Mucosa of rectum (tissue), 2 donors: ENCODE results near the gene WDFY1.

Source experiments
- H3K27ac ChIP-seq, 2 donors: one replicate each; pipeline ENCODE4 v1.7.0; 2013; ENCODE audit warnings: inconsistent platforms in 2 of 2, low read depth in 2 of 2, low read length in 2 of 2
- H3K27me3 ChIP-seq, 2 donors: one replicate each; pipeline ENCODE4 v1.7.0; 2013; ENCODE audit warnings: low read length in 2 of 2; ENCODE audit not compliant: control insufficient read depth in 2 of 2, insufficient read depth in 2 of 2
- H3K36me3 ChIP-seq, 2 donors: one replicate each; pipeline ENCODE4 v1.7.0; 2013; ENCODE audit warnings: low read length in 2 of 2; ENCODE audit not compliant: control insufficient read depth in 2 of 2, insufficient read depth in 2 of 2
- H3K4me1 ChIP-seq, 2 donors: one replicate each; pipeline ENCODE4 v1.7.0; 2013; ENCODE audit warnings: low read length in 2 of 2, mild to moderate bottlenecking in 1 of 2; ENCODE audit not compliant: control insufficient read depth in 2 of 2, insufficient read depth in 2 of 2
- H3K4me3 ChIP-seq, 2 donors: one replicate each; pipeline ENCODE4 v1.7.0; 2013; ENCODE audit warnings: low read length in 2 of 2
- H3K9ac ChIP-seq, 2 donors: one replicate each; pipeline ENCODE4 v1.7.0; 2013; ENCODE audit warnings: low read length in 2 of 2, low read depth in 1 of 2, mild to moderate bottlenecking in 1 of 2
- H3K9me3 ChIP-seq, 2 donors: one replicate each; pipeline ENCODE4 v1.7.0; 2013; ENCODE audit warnings: low read length in 2 of 2; ENCODE audit not compliant: control insufficient read depth in 2 of 2
- donor health status: healthy.
- donor health status: Normal muscosa, but diverticular disease.

Gene WDFY1

DNA sequence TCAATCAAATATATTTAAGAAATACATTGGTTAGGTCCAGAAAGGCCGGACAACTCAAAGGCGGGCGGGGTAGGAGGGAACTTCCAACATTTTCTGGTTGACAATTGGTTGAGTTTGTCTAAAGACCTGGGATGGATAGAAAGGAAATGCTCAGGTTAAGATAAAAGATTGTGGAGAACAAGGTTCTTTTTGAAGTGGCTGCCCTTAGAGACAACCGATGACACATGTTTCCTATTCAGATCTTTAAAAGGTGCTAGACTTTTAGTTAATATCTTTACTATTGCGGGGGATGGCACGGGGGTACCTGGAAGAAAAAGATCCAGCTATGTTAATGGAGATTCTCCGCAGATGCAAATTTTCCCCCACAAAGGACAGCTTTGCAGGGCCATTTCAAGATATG lies 97.7 kb downstream of the WDFY1 start:
- no peaks in the 10 kb centered on the region for H3K4me1 ChIP-seq
- no peak overlapping the region for H3K4me3 ChIP-seq
- H3K9ac ChIP-seq: no peak overlapping the region
- H3K27ac ChIP-seq: no peak overlapping the region
- peaks cover 0 to 1% of the 10 kb centered on the region in 2 donors for H3K9me3 ChIP-seq
- no peaks in the 10 kb centered on the region for H3K36me3 ChIP-seq
- H3K27me3 ChIP-seq: no peaks in the 10 kb centered on the region

DNA sequence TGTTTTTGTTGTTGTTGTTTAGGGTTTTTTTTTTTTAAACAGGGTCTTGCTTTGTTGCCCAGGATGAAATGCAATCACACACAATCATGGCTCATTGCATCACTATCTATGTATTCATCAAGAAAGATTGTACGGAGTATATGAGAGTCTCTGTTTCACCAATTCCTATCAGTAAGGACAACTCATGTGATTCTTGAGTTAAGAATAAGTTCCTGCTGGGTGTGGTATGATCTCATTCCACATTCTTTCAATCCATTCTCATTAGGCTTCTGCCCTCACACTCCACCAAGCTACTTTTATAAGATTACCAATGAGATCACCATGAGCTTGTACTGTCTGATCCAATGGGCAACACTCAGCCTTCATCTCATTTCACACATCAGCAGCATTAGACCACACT lies 98.6 kb downstream of the WDFY1 start:
- H3K9me3 ChIP-seq: peaks cover 0 to 1% of the 10 kb centered on the region in 2 donors
- H3K4me3 ChIP-seq: no peak overlapping the region
- H3K4me1 ChIP-seq: no peaks in the 10 kb centered on the region
- H3K9ac ChIP-seq: no peak overlapping the region
- H3K36me3 ChIP-seq: no peaks in the 10 kb centered on the region
- no peak overlapping the region for H3K27ac ChIP-seq
- H3K27me3 ChIP-seq: no peaks in the 10 kb centered on the region

GRCh38 chr2:223841436-223842190 lies 103.5 kb downstream of the WDFY1 start:
- no peaks in the 10 kb centered on the region for H3K27me3 ChIP-seq
- H3K9me3 ChIP-seq: no peaks in the 10 kb centered on the region
- no peaks in the 10 kb centered on the region for H3K36me3 ChIP-seq
- H3K27ac ChIP-seq: peak overlapping the region in 1 of 2 donors; percentile 60
- peaks cover 3 to 8% of the 10 kb centered on the region in 2 donors for H3K4me1 ChIP-seq
- H3K9ac ChIP-seq: no peak overlapping the region
- no peak overlapping the region for H3K4me3 ChIP-seq

DNA sequence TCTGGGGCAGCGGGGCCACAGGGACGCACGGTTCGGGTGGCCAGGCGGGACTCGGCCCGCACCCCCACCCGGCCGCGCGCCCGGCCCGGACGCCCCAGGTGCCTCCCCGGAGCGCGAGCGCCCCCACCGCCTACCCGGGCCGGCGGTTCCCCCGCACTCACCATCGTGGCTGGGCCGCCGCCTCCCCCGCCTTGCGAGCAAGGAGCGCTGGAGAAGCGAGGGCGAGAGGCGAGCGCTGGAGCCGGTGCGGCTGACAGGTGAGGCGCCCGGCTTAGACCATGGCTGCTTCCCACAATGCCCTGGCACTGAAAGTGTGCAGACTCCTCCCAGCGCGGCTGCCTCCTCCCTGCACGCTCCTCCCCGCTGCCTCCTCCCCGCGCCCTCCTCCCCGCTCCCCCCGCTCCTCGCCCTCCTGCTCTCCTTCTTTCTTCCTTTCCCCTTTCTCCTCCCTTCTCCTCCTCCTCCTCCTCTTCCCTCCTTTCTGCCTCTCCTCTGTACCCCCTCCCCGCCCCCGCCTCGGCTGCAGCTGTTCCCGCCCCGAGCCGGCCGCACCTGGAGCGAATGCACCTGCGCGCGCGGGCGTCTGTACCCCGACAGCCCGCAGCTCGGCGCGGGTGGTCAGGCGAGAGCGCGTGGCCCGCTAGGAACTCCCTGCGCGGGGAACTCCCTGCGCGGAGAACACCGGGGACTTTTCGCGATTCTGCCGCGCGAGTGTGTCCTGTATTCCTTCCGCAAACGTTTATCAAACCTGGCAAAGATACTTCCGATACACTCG lies 107.7 kb downstream of the WDFY1 start, which contains the start of gene AP1S3:
Gene AP1S3, minus strand, starts transcription at position 296 of the 775 bp plus-strand sequence. Its CDS starts 132 bp downstream, at position 164.
- Histone ChIP-seq H3K27me3 (no peaks in the 10 kb centered on the region), H3K9ac (peak within 1 kb of the TSS; percentile 61 to 65)

GRCh38 chr2:223835701-223836532 lies 109.2 kb downstream of the WDFY1 start:
- Histone ChIP-seq H3K36me3 (no peaks in the 10 kb centered on the region), H3K27ac (no peak overlapping the region), H3K9me3 (no peaks in the 10 kb centered on the region), H3K9ac (peak overlapping the region in 1 of 2 donors; percentile 3), H3K4me1 (peaks cover 7 to 10% of the 10 kb centered on the region in 2 donors), H3K27me3 (no peaks in the 10 kb centered on the region), H3K4me3 (peak overlapping the region in 1 of 2 donors; percentile 71)

More for the DNA sequence above, 107.7 kb downstream of the WDFY1 start, which contains the start of gene AP1S3:
- Histone ChIP-seq H3K9me3 (no peaks in the 10 kb centered on the region), H3K36me3 (no peaks in the 10 kb centered on the region), H3K4me3 (peak within 1 kb of the TSS; percentile 63 to 71), H3K4me1 (peaks cover 7 to 15% of the 10 kb centered on the region in 2 donors), H3K27ac (peak within 1 kb of the TSS; percentile 75 to 77)

GRCh38 chr2:223834431-223834830 lies 110.7 kb downstream of the WDFY1 start:
- Histone ChIP-seq H3K27me3 (no peaks in the 10 kb centered on the region), H3K36me3 (no peaks in the 10 kb centered on the region), H3K9me3 (no peaks in the 10 kb centered on the region), H3K4me1 (peaks cover 7 to 10% of the 10 kb centered on the region in 2 donors), H3K9ac (no peak overlapping the region), H3K4me3 (no peak overlapping the region), H3K27ac (no peak overlapping the region)

GRCh38 chr2:223832241-223832903 lies 112.8 kb downstream of the WDFY1 start:
- Histone ChIP-seq H3K4me1 (peaks cover 7 to 10% of the 10 kb centered on the region in 2 donors), H3K9ac (no peak overlapping the region), H3K9me3 (no peaks in the 10 kb centered on the region), H3K36me3 (no peaks in the 10 kb centered on the region), H3K4me3 (no peak overlapping the region), H3K27ac (no peak overlapping the region), H3K27me3 (no peaks in the 10 kb centered on the region)

DNA sequence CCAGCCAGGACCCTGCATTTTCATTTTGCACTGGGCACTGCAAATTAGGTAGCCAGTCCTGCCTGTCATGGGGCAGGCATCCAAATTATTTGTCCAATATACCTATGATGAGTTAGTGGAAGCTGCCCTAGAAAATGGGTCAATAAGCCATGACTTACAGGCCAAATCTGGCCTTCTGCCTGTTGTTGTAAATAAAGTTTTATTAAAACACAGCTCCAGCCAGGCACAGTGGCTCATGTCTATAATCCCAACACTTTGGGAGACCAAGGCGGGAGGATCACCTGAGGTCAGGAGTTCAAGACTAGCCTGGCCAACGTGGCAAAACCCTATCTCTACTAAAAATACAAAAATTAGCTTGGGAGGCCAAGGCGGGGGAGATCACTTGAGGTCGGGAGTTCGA lies 116.0 kb downstream of the WDFY1 start:
- no peak overlapping the region for H3K4me3 ChIP-seq
- H3K27ac ChIP-seq: no peak overlapping the region
- H3K4me1 ChIP-seq: no peaks in the 10 kb centered on the region
- H3K27me3 ChIP-seq: no peaks in the 10 kb centered on the region
- H3K9me3 ChIP-seq: no peaks in the 10 kb centered on the region
- no peak overlapping the region for H3K9ac ChIP-seq
- H3K36me3 ChIP-seq: no peaks in the 10 kb centered on the region

DNA sequence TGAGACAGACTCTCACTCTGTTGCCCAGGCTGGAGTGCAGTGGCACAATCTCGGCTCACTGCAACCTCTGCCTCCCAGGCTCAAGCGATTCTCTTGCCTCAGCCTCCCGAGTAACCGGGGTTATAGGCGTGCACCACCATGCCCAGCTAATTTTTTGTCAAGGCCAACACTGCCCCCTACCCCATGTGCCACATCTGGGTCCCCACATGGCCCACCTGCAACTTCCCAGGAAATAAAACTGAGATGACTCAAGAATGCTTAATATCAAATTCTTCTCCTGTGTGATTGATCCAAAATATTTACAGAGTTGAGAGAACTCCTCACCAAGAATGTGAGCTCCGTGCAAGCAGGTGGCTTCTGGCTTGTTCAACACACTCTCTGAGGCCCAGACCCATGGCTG lies 116.8 kb downstream of the WDFY1 start:
- no peaks in the 10 kb centered on the region for H3K27me3 ChIP-seq
- H3K9me3 ChIP-seq: no peaks in the 10 kb centered on the region
- H3K27ac ChIP-seq: no peak overlapping the region
- H3K36me3 ChIP-seq: no peaks in the 10 kb centered on the region
- H3K4me1 ChIP-seq: no peaks in the 10 kb centered on the region
- H3K4me3 ChIP-seq: no peak overlapping the region
- no peak overlapping the region for H3K9ac ChIP-seq
